HG02884 (cell line): Measurements from ENCODE around the gene HMGXB3.
A peak's percentile ranks its signal among the peaks of the same experiment; 100 is the strongest.

Source experiments
- ATAC-seq: cut with Tn5 transposase; IDR thresholded peaks from one replicate; pipeline ENCODE4 v1.9.1; 2021; ENCODE audit warnings: mild to moderate bottlenecking, moderate library complexity; ENCODE audit not compliant: unreplicated experiment

Gene HMGXB3

DNA sequence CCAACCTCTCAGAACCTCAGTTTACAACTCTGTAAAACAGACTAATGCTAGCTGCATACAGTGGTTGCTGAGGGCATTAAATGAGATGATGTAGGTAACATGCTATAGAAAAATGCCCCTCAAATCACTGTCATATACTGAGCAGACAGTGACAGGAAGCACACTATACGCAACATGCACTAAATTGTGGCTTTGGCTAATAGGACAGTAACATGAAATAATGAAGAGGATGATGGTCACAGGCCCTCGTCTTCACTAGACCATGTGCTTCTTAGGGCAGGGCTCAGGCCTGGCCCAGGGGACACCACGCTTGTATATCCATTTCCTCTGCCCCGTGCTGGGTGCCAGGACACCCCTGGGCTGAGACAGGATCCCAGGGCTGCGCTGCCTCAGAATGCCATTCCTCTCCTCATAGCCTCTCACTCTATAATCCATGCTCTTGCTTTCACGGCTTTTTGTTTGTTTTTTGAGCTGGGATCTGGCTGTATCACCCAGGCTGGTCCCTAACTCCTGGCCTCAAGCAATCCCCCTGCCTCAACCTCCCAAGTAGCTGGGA is 66.9 kb downstream of the HMGXB3 start:
- ATAC-seq: peak; percentile 11

GRCh38 chr5:150068071-150068470 is 67.5 kb downstream of the HMGXB3 start:
- no peak for ATAC-seq

DNA sequence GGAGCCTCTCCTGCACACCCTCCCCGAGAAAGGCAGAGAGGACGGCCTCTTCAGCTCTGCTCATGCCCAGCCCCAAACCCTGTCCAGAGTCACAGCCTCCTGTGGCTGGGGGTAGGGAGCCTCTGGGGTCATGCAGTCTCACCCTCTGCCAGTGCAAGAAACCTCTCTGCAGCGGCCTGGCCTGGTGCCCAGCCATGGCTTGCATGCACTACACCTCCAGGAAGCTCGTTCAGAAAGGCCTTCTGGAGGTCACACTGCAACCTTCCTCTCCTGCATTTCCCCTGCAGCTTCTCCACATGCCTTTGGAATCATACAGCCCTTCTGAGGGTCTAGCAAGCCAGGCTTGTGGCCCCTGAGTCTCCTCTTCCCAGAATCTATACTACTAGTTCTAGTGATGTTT is 67.9 kb downstream of the HMGXB3 start:
- no peak for ATAC-seq

GRCh38 chr5:150068961-150069645 is 68.6 kb downstream of the HMGXB3 start:
- ATAC-seq: no peak

DNA sequence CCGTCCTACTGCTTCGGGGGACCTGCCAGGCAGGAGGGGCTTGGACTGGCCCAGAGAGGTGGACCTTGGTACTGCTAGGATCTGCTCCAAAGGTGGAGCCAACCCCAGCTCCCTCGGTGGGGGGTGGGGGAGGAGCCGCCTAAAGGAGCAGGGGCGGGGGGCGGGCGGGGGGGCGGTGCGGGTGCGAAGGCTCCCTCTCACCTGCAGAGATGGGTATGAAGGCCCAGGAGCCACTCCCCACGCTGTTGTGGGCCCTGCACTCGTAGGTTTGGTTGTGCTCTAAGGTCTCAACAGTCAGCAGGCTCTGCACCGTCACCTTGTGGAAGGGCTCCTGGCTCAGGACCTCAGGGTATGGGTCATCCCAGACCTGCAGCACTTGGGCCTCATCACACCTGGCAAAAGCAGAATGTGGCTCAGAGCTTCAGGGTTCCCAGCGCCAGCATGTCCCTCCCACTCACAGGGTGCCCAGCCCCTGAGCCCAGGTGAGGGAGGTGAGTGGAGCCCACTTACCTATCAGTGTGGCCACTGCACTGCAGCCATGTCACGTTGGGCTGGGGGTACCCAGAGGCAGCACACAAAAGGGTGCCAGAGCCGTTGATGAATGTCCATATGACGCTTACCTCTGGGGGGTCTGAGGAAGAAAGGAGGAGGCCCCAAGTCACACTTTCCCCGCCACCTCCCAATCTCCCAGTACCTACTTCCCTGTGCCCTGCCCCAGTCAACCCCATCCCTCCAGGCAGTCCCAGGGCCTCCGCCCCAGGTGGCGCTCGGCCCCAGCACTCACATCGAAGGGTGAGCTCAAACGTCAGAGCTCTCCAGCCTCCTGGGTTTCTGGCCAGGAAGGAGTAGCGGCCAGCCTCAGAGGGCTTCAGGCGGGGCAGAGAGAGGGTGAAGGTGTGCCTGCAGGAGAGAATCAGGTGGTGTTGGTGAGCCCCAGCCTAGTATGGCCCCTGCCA is 69.4 kb downstream of the HMGXB3 start:
- ATAC-seq: no peak

GRCh38 chr5:150070821-150071220 is 70.3 kb downstream of the HMGXB3 start:
- ATAC-seq: no peak

DNA sequence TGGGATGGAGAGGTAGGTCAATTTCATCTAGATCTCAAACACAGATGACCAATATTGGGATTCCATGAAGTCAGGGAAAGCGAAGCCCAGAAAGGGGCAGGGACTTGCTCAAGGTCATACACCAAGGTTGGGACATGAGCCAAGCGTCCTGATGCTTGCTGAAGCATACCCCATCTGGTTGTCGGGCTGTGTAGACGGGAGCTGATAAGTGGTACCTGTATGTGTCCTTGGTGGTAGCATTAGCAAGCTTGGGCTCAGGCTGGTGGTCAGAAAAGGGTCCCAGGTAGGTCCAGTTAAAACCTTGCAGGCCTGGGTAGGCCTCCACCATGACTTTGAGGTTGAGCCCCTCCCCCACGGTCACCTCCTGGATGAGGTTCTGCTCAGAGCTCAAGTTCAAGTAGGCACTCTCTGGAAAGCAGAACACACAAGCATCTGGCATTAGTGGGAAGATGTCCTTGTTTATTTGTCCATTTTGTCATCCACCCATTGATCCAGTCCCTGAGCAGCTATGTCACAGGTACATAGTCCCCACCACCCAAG is 72.6 kb downstream of the HMGXB3 start:
- ATAC-seq: no peak

GRCh38 chr5:150073677-150074076 is 73.1 kb downstream of the HMGXB3 start:
- ATAC-seq: no peak

GRCh38 chr5:150075233-150075632 is 74.7 kb downstream of the HMGXB3 start:
- ATAC-seq: no peak

DNA sequence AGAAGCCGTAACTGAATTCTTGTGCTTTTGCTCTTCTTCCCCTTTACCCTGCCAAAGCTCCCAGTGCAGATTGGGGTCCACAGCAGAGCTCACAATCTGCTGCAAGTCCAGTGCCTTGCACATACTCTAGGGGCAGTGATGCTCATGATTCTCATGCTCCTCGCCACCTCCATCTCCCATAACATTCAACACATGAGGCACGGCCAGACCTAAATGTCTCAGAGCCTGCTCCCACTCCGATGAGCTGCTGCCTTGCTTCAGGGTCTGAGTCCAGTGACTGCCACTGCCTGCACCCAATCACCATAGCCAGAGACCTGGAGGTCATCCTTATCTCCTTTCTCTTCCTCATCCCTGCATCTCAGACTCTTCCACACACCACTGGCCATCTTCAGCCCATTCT is 75.3 kb downstream of the HMGXB3 start:
- no peak for ATAC-seq

GRCh38 chr5:150077060-150077459 is 76.5 kb downstream of the HMGXB3 start:
- no peak for ATAC-seq

- ATAC-seq: no peak
Observed at GRCh38 chr5:150077996-150078801, 77.7 kb downstream of the HMGXB3 start.

DNA sequence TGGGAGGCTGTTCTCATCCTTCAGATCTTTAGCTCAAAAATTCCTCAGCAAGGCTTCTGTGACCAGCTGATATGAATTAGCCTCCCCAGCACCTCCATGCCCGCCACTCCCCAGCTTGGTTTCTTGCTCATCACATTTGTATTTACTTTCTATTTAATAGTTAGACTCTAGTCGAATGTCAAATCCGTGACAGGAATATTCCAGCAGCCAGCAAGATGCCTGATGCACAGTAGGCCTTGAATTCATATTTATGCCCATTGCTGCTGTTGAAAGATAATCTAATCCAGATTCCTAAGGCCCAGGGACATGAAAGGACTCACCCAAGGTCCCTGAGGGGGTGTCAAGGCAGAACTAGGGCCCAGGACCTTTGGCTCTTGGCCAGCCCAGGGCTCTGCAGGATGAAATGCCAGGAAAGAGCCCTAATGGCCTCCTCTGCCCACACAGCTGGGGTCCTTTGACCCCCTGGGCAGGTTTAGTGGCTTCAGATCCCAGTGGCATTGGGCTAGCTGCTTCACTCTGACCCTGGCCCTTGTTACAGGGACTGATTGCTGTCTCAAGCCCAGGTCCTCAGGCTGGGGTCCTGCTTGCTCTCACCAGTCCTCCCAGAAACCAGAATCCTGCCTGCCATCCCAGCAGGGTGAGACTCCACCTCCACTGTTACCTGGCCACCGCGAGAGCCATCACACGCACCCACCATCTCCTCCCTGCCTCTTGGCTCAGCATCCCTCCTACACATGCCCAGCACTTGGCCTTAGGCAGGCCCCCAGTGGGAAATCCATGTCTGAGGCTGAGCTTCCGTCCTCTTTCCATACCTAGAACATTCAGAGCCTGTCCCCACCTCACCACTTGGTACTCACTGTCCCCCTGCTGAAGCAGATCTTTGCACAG is 78.5 kb downstream of the HMGXB3 start:
- no peak for ATAC-seq

DNA sequence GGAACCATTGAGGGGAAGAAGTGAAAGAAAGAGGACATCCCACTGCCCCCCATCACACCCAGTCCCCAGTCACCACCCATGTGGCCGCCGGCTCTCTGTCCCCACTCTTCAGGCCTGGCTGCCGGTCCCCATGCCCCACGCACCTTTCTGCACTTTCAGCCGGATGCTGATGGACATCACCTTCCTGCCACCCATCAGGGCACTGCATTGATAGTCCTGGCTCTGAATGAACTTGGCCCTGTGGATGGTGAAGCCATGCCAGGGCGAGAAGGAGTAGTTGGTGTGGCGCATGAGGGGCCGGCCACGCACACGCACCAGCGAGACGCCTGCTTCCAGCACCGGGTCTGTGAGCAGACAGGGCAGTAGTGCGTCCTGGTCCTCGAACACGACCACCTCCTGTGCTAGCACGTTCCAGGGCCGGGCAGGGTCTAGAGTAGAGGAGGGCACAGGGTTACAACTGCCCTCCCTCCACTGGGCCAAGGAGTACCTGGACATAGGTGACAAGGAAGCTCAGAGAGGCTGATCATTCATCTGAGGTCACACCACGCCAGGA is 79.4 kb downstream of the HMGXB3 start:
- no peak for ATAC-seq

- no peak for ATAC-seq
Observed at GRCh38 chr5:150080696-150081435, 80.3 kb downstream of the HMGXB3 start.

DNA sequence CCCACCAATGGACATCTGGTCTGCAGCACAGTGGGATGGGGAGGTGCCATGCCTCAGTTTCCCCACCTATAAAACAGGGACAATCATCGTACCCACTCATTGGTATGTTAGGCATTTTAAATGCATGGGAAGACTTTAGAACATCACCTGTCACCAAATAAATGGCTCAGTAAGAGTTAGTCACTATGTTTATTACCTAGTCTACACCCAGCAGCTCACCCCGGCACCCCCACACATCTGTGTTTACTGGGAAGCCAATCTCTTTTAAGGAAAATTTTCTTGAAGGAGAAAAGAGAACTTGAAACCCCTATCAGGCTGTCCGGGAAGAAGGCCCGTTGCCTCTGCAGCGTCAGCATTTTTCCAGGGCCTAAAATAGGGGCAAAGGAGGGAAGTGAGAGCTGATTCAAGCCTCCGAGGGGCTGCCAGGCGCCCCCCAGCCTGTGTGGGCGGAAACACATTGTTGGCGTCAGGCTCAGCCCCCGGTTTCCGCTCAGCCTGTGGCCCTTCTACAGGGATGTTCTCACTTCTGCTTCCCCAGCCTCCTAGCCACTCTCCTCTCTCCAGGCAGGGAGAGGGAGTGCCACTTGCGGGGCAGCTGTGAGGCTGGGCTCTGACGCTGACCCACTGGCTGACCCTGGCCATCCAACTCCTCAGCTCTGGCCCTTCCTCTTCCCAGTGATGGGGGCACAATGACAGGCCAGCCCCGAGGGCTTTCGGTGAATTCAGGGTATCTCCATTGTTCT is 81.2 kb downstream of the HMGXB3 start:
- peak; percentile 89 for ATAC-seq

GRCh38 chr5:150082374-150082773 is 81.8 kb downstream of the HMGXB3 start:
- peak; percentile 25 for ATAC-seq

GRCh38 chr5:150082889-150083288 is 82.3 kb downstream of the HMGXB3 start:
- ATAC-seq: no peak
